22Rv1 (cell line): ENCODE data around the gene DRD5.

Experiments used
- CTCF ChIP-seq: fragments of 450-650 bp; IDR thresholded peaks from 2 replicates; pipeline ENCODE4 v1.5.1; 2017; ENCODE audit warnings: mild to moderate bottlenecking
- ZFX ChIP-seq: fragments of 450-650 bp; IDR thresholded peaks from 2 replicates; pipeline ENCODE4 v1.6.1; 2017; ENCODE audit warnings: antibody characterized with exemption, borderline replicate concordance

DNA sequence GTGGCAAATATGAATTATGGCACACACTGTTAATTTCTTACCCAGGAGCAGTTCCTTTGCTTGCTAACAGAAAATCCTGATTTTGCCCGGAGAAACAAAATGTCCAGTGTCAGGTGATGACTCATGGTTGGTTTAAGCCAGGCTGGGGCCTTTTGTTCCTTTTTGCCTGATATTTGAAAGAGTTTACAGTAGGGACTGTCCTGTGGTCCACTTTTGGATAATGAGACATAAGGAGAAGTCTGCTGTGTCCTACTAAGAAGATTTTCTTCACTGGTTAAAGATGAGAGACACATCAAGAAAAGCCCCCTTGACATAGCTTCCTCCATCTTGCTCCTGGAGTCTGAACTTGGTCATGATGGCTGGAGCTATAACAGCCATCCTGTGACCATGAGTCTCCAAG, 12.1 kb upstream of the DRD5 start:
- TF ChIP-seq CTCF = no peak
- no peak for TF ChIP-seq ZFX
